Measurements from ENCODE around the gene PRF1.
"Not testable (repeated sequence)": the region's sequence is repeated elsewhere in the genome, so short reads cannot be mapped to it uniquely, and the experiment has no call there.

PRF1 gene

GRCh38 chr10:70616761-70617160, 14.2 kb upstream of the PRF1 start:
- DNase-seq = no peak

- DNase-seq = no peak
Observed at GRCh38 chr10:70615784-70616522, 13.4 kb upstream of the PRF1 start.

GRCh38 chr10:70615211-70615610, 12.7 kb upstream of the PRF1 start:
- DNase-seq = no peak

- DNase-seq = not testable (repeated sequence)
Observed at GRCh38 chr10:70614364-70614763, 11.8 kb upstream of the PRF1 start.

- no peak for DNase-seq
Observed at GRCh38 chr10:70613941-70614340, 11.4 kb upstream of the PRF1 start.

- DNase-seq = no peak
Observed at GRCh38 chr10:70607936-70608335, 5.4 kb upstream of the PRF1 start.

- DNase-seq = no peak
Observed at GRCh38 chr10:70605161-70605560, 2.6 kb upstream of the PRF1 start.

- no peak for DNase-seq
Observed at GRCh38 chr10:70604106-70604505, 1.6 kb upstream of the PRF1 start.

- DNase-seq = no peak
Observed at GRCh38 chr10:70603449-70603801, 884 bp upstream of the PRF1 start.

- no peak for DNase-seq
Observed at GRCh38 chr10:70601746-70602145, 795 bp downstream of the PRF1 start.

GRCh38 chr10:70600512-70601395, 1.8 kb downstream of the PRF1 start:
- no peak for DNase-seq

- DNase-seq = no peak
Observed at GRCh38 chr10:70599791-70600190, 2.8 kb downstream of the PRF1 start.

- DNase-seq = no peak
Observed at GRCh38 chr10:70599319-70599718, 3.2 kb downstream of the PRF1 start.

- no peak for DNase-seq
Observed at GRCh38 chr10:70598857-70599295, 3.7 kb downstream of the PRF1 start.

GRCh38 chr10:70597856-70598815, 4.4 kb downstream of the PRF1 start:
- no peak for DNase-seq

GRCh38 chr10:70596860-70597809, 5.4 kb downstream of the PRF1 start:
- no peak for DNase-seq

GRCh38 chr10:70596110-70596798, 6.3 kb downstream of the PRF1 start:
- no peak for DNase-seq

- DNase-seq = no peak
Observed at GRCh38 chr10:70595566-70596016, 7.0 kb downstream of the PRF1 start.

GRCh38 chr10:70594161-70594560, 8.4 kb downstream of the PRF1 start:
- DNase-seq = no peak

- no peak for DNase-seq
Observed at GRCh38 chr10:70593513-70593890, 9.0 kb downstream of the PRF1 start.

Measured in EL (cell line).